ENCODE data around the gene ELP1. TPM values are rescaled to one million over a fixed set of nuclear protein-coding genes. Genes with fewer than 3 reads are reported as not detected.

ELP1 gene
- total and polyA plus RNA-seq, 2 donors (not counting 3 experiments of a cell fraction or from before 2014, with no cell fraction given), result 12.6 to 21.8 TPM

GRCh38 chr9:108939975-108940374, 6.1 kb upstream of the ELP1 start:
- FAIRE-seq, result no peak
- H3K9ac ChIP-seq (replicated peaks; ENCODE audit: extremely low read depth, insufficient read depth, low read length), result no peak overlapping the region
- H3K4me3 ChIP-seq (replicated peaks in 1 of 3; ENCODE audit: insufficient read depth in 1 of 3, low read depth in 1 of 3, low read length in 3 of 3), result no peak overlapping the region
- H3K4me1 ChIP-seq (ENCODE audit: control insufficient read depth, extremely low read depth, insufficient read depth, low read length), result peaks cover 1% of the 10 kb centered on the region
- DNase-seq (ENCODE audit: low read depth, low spot score), result no peak
- ChIA-PET CTCF (interaction anchor here (2.2 kb wide), 1 partner anchor 14 kb away, joined by 7 read pairs; no protein-coding TSS in a partner anchor), POLR2A (no interaction called here)
- H3K9me3 ChIP-seq (replicated peaks; ENCODE audit: control insufficient read depth, insufficient read depth, low read length), result no peaks in the 10 kb centered on the region
- no peak overlapping the region for H3K4me2 ChIP-seq (ENCODE audit: insufficient read depth, low read length)
- BruUV-seq (replicated peaks), result no TSS peak
- dilution Hi-C loops (cut with MboI; ENCODE audit: extremely low pct_ligation_motif_present, low sequenced_read_pairs) (no loop called here), intact Hi-C loops (cut with micrococcal nuclease) (loop anchor here (10.0 kb wide), 1 partner anchor 385 kb away; the partner anchor contains the start of gene EPB41L4B)
- TF ChIP-seq CTCF (IDR thresholded peaks at IDR 0.05; ENCODE audit: extremely low read depth in 1 of 2, insufficient read depth in 1 of 2, low read depth in 1 of 2, low read length in 2 of 2) (no peak), POLR2AphosphoS5 (IDR thresholded peaks at IDR 0.05; ENCODE audit: insufficient read depth, low read depth, low read length) (no peak), MYC (IDR thresholded peaks at IDR 0.05; ENCODE audit: low read depth, low read length) (no peak), EZH2 (IDR thresholded peaks at IDR 0.05; ENCODE audit: borderline replicate concordance, low read depth, low read length, severe bottlenecking) (no peak), MAX (IDR thresholded peaks at IDR 0.05; ENCODE audit: insufficient read depth, insufficient read length) (no peak)
- no peaks in the 10 kb centered on the region for H4K20me1 ChIP-seq (replicated peaks; ENCODE audit: control insufficient read depth, extremely low read depth, insufficient read depth, low read length)
- no peaks in the 10 kb centered on the region for H3K79me2 ChIP-seq (ENCODE audit: control insufficient read depth, insufficient read depth, low read length)
- no peak overlapping the region for H3K27ac ChIP-seq (ENCODE audit: insufficient read depth, low read depth, low read length)
- H3K9me1 ChIP-seq (replicated peaks; ENCODE audit: control insufficient read depth, extremely low read depth, insufficient read depth, low read length), result no peaks in the 10 kb centered on the region
- H3K36me3 ChIP-seq (ENCODE audit: control insufficient read depth in 2 of 2, extremely low read depth in 1 of 2, insufficient read depth in 2 of 2, low read length in 2 of 2), result peaks cover 8 to 22% of the 10 kb centered on the region in 2 experiments
- H2AFZ ChIP-seq (ENCODE audit: low read depth, low read length), result no peak overlapping the region
- no peaks in the 10 kb centered on the region for H3K27me3 ChIP-seq (ENCODE audit: control insufficient read depth in 2 of 2, insufficient read depth in 2 of 2, low read length in 2 of 2)

Data from endothelial cell of umbilical vein (primary cell).